RWPE2 (cell line): Measurements from ENCODE around the gene TRAPPC10.

Experiments used
- ATAC-seq: fragments of 200-7000 bp; cut with Tn5 transposase; 3 replicates; pipeline ENCODE4 v1.9.1; 2021; ENCODE audit warnings: low read depth
- DNase-seq: peaks from one replicate; pipeline ENCODE4 v3.0.0-alpha.2; 2020; ENCODE audit warnings: low spot score
- H3K27ac ChIP-seq: fragments of 450-650 bp; 2 replicates; pipeline ENCODE4 v1.5.1; 2017; ENCODE audit warnings: mild to moderate bottlenecking; ENCODE audit not compliant: poor library complexity, severe bottlenecking
- H3K27me3 ChIP-seq: fragments of 250-450 bp; sonication (Bioruptor Pico); 2 replicates; pipeline ENCODE4 v1.5.1; 2021; ENCODE audit warnings: mild to moderate bottlenecking, moderate library complexity; ENCODE audit not compliant: insufficient read depth, poor library complexity, severe bottlenecking
- H3K36me3 ChIP-seq: fragments of 250-450 bp; sonication (Bioruptor Pico); 2 replicates; pipeline ENCODE4 v1.5.1; 2020; ENCODE audit warnings: low read depth, mild to moderate bottlenecking, moderate library complexity
- H3K4me1 ChIP-seq: fragments of 250-450 bp; sonication (Bioruptor Pico); 2 replicates; pipeline ENCODE4 v1.5.1; 2021; ENCODE audit warnings: mild to moderate bottlenecking, moderate library complexity; ENCODE audit not compliant: insufficient read depth, poor library complexity, severe bottlenecking
- H3K4me3 ChIP-seq: fragments of 250-450 bp; sonication (Bioruptor Pico); 2 replicates; pipeline ENCODE4 v1.5.1; 2021; ENCODE audit warnings: mild to moderate bottlenecking, moderate library complexity; ENCODE audit not compliant: severe bottlenecking
- H3K9me3 ChIP-seq: fragments of 250-450 bp; sonication (Bioruptor Pico); 2 replicates; pipeline ENCODE4 v1.5.1; 2021; ENCODE audit warnings: mild to moderate bottlenecking, moderate library complexity; ENCODE audit not compliant: severe bottlenecking
- TF ChIP-seq, protein P1 (sequence below): fragments of 450-650 bp; IDR thresholded peaks from one replicate; pipeline ENCODE4 v1.5.1; 2017; ENCODE audit warnings: mild to moderate bottlenecking, moderate library complexity; ENCODE audit not compliant: poor library complexity, severe bottlenecking

The TRAPPC10 gene

DNA sequence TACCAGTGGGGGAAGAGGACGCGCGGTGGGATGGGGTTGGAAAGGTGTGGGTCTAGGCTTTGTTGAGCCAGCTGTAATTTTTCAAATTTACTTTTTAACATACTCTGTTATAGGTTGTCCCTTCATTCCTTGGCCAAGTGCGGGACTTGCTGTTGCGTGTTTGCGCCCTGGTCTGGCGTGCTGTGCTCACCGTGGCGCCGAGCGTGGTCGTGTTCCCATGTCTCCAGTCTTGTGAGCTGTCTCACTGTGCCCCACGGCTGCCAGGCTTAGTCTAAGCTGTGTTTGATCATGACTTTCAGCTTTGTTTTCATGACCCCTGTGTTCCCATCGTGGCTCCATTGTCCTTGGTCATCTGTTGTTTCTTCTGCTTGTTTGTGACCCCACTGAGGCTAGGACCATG is 26.0 kb downstream of the TRAPPC10 start:
- no peak for DNase-seq
- no peak overlapping the region for H3K27ac ChIP-seq
- H3K4me1 ChIP-seq: no peaks in the 10 kb centered on the region
- TF ChIP-seq, protein P1, sequence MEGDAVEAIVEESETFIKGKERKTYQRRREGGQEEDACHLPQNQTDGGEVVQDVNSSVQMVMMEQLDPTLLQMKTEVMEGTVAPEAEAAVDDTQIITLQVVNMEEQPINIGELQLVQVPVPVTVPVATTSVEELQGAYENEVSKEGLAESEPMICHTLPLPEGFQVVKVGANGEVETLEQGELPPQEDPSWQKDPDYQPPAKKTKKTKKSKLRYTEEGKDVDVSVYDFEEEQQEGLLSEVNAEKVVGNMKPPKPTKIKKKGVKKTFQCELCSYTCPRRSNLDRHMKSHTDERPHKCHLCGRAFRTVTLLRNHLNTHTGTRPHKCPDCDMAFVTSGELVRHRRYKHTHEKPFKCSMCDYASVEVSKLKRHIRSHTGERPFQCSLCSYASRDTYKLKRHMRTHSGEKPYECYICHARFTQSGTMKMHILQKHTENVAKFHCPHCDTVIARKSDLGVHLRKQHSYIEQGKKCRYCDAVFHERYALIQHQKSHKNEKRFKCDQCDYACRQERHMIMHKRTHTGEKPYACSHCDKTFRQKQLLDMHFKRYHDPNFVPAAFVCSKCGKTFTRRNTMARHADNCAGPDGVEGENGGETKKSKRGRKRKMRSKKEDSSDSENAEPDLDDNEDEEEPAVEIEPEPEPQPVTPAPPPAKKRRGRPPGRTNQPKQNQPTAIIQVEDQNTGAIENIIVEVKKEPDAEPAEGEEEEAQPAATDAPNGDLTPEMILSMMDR: no peak
- no peak overlapping the region for H3K4me3 ChIP-seq
- peaks cover 56% of the 10 kb centered on the region for H3K36me3 ChIP-seq
- H3K27me3 ChIP-seq: no peaks in the 10 kb centered on the region
- H3K9me3 ChIP-seq: no peaks in the 10 kb centered on the region
- ATAC-seq: no peak

DNA sequence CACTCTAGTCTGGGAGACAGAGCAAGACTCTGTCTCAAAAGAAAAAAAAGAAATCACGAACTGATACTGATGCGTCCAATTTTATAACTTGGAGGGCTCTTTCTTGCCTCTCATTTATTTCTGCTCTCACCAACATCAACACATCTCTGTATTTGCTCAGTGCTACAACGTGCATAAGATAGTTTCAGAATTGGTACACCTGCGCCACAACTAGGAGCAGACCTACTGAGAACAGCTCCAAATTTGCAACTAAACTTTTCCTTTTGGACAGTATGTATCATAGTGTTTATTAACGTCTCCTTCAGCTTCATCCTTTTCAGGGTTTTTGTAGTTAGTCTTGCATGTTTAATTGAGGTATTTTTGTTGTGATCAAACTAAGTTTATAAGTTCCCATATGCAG is 27.7 kb downstream of the TRAPPC10 start:
- H3K27ac ChIP-seq: no peak overlapping the region
- H3K4me3 ChIP-seq: no peak overlapping the region
- peaks cover 41% of the 10 kb centered on the region for H3K36me3 ChIP-seq
- no peaks in the 10 kb centered on the region for H3K4me1 ChIP-seq
- ATAC-seq: no peak
- TF ChIP-seq, protein P1: no peak
- H3K27me3 ChIP-seq: no peaks in the 10 kb centered on the region
- no peaks in the 10 kb centered on the region for H3K9me3 ChIP-seq
- no peak for DNase-seq

DNA sequence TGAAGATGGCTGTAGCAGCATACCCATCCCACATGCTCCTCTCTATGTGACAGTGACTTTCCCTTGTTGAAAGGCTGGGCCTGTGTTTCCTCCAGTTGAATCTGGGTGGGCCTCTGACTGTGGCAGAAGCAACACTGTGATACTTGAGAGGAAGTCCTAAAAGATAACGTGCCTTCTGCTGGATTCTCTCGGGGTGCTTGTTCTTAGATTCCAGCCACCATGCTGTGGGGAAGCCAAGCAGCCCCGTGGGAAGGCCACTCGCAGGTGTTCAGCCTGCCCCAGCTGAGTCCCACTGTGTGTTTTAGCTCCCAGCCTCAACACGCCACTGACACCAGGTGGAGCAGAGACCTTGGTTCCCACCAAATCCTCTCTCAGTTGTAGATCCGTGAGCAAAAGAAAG is 31.5 kb downstream of the TRAPPC10 start:
- H3K27ac ChIP-seq: no peak overlapping the region
- no peaks in the 10 kb centered on the region for H3K27me3 ChIP-seq
- no peaks in the 10 kb centered on the region for H3K9me3 ChIP-seq
- H3K4me3 ChIP-seq: no peak overlapping the region
- no peaks in the 10 kb centered on the region for H3K4me1 ChIP-seq
- TF ChIP-seq, protein P1: no peak
- no peak for DNase-seq
- peaks cover 28% of the 10 kb centered on the region for H3K36me3 ChIP-seq
- no peak for ATAC-seq

DNA sequence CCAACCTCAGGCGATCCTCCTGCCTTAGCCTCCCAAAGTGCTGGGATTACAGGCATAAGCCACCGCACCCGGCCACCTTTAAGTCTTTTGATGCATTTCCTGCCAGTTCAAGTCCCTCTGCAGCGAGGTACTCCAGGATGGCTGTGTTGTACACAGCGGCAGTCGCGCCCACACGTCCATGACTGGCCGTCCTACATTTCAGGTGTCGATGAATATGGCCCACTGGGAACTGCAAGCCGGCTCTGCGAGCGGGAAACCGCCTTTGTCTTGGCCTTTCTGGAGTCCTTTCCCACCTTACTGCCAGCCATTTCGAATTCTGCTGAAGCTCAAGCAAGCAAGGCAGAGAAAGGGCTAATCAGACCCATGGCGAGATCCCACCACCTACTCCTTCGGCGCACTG is 34.6 kb downstream of the TRAPPC10 start:
- Histone ChIP-seq H3K4me3 (no peak overlapping the region), H3K36me3 (peaks cover 28% of the 10 kb centered on the region), H3K9me3 (no peaks in the 10 kb centered on the region), H3K4me1 (no peaks in the 10 kb centered on the region), H3K27ac (no peak overlapping the region), H3K27me3 (no peaks in the 10 kb centered on the region)
- DNase-seq (no peak), ATAC-seq (no peak)
- TF ChIP-seq, protein P1: no peak

DNA sequence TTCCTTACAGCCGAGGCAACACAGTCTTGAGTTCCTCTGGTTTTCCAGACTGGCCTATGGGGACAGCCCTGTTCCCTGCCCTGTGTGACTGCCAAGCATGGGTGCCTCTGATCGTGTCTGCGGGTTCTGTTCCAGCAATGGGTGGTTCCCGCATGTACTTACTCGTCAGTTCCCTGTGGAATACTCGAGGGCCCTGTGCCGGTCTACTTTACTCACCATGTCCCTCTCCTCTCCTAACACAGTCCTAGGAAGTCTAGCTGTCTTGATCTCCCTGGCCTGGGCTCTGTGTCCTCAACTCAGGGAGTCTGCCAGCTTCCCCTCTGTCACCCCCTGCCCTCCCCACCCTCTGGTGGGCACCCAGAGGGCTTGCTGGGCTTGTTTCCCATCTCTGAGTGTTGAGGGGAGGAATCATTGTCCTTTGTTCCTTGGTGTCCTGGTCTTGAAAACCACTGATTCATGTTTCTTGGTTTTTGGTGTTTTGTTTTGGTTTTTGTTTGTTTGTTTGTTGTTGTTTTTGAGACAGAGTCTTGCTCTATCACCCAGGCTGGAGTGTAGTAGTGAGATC is 36.0 kb downstream of the TRAPPC10 start:
- H3K27ac ChIP-seq: no peak overlapping the region
- H3K4me3 ChIP-seq: no peak overlapping the region
- no peak for ATAC-seq
- no peaks in the 10 kb centered on the region for H3K9me3 ChIP-seq
- no peaks in the 10 kb centered on the region for H3K27me3 ChIP-seq
- DNase-seq: no peak
- TF ChIP-seq, protein P1: no peak
- H3K4me1 ChIP-seq: no peaks in the 10 kb centered on the region
- peaks cover 31% of the 10 kb centered on the region for H3K36me3 ChIP-seq
